Left hindlimb (tissue), 1 donor: Measurements from ENCODE around the gene DOCK7.
"Not testable (repeated sequence)": the region's sequence is repeated elsewhere in the genome, so short reads cannot be mapped to it uniquely, and the experiment has no call there.

Experiments used
- DNase-seq: peaks from one replicate; pipeline ENCODE4 v3.0.0-alpha.2; 2018

The DOCK7 gene

DNA sequence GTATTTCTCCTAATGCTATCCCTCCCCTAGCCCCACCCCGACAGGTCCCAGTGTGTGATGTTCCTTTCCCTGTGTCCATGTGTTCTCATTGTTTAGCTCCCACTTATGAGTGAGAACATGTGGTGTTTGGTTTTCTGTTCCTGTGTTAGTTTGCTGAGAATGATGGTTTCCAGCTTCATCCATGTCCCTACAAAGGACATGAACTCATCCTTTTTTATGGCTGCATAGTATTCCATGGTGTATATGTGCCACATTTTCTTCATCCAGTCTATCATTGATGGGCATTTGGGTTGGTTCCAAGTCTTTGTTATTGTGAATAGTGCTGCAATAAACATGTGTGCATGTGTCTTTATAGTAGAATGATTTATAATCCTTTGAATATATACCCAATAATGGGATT lies 77.6 kb downstream of the DOCK7 start:
- not testable (repeated sequence) for DNase-seq

DNA sequence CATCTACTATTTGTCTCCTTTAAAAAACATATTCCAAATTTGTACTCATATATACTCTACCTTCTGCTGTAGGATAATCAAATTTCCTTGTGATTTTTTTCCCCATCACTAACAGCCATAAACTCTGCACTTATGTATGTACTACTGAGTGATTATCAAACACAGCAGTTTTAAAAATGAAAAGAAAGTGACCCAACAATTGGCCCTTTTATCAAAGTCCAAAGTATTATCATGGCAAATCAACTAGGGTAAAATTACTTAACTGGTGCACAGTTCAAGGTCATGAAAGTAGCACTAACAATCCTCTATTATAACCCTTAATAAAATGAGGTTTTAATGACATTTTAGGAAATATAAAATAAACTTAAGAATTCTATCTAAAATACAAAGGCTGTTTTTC lies 79.3 kb downstream of the DOCK7 start:
- no peak for DNase-seq

DNA sequence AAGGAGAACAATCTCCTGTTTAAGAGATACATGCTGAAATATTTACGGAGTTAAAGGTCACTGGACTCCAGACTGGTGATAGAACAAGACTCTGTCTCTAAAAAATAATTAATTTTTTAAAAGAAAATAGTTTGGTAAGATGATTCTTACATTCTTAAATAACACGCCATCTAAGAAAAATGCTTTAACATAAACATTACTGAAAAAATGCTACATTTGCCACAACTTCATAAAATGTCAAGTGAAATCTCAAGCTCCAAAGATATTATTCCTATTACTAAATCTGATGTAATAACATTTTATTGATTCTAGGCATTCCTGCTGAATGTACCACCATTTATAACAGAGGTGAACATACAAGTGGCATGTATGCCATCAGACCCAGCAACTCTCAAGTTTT lies 86.7 kb downstream of the DOCK7 start:
- DNase-seq: no peak

DNA sequence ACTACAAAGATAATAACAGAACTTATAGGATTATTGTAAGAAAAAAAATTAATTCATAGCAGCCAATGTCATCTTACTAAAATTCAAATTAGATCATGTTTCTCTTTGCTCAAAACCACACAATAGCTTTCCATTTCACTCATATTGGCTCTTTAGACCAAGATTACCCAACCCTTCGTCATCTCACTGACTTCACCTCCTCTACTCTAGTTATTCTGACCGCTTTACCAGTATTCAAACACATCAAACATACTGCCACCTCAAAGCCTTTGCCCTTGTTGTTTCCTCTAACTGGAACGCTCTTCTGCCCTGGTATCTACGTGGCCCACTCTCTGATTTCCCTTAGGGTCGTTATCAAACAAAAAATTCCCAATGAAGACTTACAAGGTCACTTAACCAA lies 89.1 kb downstream of the DOCK7 start:
- DNase-seq: no peak

DNA sequence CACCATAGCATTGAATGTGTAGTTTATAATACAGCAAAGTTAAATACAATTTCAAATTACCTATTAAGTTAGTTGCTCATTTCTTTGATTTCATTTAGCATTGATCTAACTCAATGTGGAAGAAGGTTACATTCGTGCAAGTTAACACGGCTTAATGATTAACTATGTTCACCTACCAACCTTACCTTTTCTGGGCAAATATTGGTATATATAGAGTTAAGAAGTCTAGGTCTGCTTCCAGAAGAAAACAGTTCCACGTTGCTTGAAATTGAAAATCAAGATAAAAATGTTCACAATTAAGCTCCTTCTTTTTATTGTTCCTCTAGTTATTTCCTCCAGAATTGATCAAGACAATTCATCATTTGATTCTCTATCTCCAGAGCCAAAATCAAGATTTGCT lies 90.9 kb downstream of the DOCK7 start, which contains the start of gene ANGPTL3:
TSS of gene ANGPTL3 (plus strand) at position 240 of the 400 bp plus-strand sequence. CDS start at position 287, 47 bp downstream.
- DNase-seq: no peak

DNA sequence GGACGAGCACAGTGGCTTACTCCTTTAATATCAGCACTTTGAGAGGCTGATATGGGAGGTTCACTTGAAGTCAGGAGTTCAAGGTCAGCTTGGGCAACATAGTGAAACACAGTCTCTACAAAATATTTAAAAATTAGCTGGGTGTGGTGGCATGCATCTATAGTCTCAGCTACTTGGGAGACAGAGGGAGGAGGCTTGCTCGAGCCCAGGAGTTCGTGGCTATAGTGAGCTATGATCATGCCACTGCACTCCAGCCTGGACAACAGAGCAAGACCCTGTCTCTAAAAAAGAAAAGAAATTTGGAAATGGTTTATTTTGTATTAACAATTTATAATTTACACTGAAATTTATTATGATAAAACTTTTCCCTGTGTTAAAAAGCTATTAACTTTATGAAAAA lies 92.5 kb downstream of the DOCK7 start:
- DNase-seq: no peak

DNA sequence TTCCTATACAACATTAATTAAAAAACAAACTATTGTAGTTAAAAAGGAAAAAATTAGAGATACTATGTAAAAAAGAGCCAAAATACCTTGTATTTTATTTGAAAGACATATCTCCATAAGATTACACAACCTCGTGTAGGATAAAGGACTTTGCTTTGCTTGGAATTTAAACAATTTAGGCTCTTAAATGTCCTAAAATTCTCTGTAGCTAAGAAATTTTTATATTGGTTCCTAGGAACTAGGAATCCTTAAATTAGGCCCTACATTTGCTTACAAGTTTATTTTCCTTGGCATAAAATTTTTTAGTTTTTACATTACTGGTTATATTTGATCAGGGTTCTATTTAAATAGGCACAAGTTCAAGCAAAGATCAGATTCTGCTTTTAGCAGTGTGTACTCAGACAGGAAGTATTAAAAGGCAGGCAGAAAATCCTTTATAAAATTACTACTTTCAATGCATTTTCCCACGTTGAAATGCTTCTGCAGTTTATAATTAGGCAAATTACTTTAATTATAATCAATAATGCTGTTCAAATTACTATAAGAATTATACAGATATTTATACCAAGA lies 94.3 kb downstream of the DOCK7 start:
- no peak for DNase-seq

DNA sequence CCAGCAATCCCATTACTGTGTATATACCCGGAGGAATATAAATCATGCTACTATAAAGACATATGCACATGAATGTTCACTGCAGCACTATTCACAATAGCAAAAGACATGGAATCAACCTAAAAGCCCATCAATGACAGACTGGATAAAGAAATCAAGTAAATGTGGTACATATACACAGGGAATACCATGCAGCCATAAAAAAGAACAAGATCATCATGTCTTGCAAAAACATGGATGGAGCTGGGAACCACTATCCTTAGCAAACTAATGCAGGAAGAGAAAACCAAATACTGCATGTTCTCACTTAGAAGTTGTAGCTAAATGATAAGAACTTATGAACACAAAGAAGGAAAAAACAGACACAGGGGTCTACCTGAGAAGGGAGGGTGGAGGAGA lies 97.2 kb downstream of the DOCK7 start:
- no peak for DNase-seq

DNA sequence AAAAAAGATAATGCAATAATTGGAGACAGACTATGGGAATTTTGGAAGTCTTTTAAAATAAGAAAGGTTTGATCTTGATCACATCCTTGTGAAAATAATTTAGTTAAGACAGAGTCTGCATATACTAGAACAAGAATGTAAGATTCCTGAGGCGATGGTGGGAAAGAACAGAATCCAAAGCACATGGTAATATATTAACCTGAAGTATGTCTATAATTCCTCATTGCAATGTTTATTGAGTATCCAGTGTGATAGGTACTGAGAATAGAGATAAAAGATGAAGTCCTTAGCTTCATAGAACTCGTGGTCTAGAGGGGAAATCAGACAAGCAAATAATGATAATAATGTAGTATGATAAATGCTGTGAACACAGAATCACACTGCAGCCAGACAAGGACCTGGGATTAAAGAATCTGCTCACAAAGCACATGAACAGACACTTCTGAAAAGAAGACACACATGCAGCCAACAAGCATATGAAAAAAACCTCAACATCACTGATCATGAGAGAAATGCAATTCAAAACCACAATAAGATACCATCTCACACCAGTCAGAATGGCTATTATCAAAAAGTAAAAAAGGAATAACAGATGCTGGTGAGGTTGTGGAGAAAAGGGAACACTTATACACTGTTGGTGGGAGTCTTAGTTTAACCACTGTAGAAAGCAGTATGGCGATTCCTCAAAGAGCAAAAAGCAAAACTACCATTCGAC lies 97.8 kb downstream of the DOCK7 start:
- DNase-seq: no peak

DNA sequence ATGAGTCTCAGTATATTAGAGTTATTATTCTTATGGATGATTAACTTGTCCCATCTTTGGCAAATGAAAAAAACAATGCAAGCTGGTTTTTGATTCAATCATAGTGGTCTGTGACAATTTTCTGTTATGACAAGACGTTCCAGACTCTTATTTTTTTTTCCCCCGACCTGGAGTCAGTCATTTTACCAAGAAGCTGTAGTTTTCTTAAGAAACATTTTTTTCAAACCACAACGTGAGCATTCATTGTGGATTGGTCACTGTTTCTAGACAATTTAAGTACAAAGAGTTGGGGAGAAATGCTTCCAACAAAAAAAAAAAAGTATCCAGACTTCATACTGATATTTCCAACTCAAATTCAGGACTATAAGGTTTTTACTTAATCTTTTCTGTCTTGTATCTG lies 98.9 kb downstream of the DOCK7 start:
- no peak for DNase-seq

DNA sequence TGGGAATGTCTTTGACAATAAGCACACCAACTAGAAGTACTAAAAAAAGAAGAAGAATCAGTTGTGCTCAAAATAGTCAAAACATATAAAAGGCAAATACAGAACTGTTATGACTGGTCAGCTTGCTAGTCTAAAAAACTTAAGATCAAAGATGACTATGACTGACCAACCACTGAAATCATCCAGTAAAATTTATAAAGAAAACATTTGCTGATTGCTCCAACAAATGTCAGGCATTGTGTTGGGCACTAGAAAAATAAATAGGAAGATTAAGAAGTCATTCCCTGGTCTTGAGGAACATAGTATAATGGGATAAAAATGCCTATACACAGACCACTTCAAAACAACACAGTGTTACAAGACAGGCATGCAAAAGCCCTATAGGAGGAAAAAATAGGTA lies 100.2 kb downstream of the DOCK7 start:
- DNase-seq: no peak

DNA sequence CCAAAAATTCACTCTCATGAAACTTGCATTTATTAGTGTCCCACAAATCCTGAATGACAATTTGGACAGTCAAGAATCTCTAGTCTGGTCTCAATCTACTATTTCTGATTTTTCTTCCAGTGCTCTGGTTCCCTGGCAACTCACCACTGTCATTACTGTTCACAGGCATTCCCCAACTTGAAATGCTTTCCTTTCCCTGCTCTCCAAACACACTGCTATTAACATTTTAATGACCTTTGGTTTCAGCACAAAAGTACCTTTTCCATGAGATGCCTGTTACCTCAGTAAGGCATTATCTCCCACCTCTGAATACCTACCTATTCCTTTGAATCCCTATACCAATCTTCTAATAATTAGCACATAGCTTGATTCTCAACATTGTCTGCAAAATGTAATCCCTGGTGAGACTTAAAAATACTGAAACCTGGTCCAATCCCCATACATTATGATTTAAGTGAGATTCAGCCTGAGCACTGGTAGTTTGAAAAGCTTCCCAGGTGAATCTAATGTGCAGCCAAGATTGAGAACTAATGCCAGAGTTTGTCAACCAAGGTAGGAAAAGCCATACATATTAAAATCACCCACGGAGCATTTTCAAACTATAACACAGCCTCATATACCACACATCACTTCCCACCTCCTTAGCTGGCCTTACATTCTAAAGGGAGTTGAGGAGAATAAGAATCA lies 102.6 kb downstream of the DOCK7 start:
- DNase-seq: no peak

DNA sequence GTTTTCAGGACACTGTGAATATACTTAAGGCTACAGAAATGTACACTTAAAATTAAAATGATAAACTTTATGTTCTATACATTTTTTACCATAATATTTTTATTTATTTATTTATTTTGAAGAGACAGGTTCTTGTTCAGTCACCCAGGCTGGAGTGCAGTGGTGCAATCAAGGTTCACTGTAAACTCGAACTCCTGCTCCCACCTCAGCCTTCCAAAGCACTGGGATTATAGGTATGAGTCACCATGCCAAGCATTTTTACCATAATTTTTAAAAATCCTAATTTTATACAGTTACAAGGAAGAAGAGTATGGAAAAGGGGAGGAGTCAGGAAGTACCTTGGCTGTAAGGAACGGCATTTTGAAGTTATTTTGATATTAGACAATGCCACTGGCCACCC lies 114.5 kb downstream of the DOCK7 start:
- DNase-seq: no peak

DNA sequence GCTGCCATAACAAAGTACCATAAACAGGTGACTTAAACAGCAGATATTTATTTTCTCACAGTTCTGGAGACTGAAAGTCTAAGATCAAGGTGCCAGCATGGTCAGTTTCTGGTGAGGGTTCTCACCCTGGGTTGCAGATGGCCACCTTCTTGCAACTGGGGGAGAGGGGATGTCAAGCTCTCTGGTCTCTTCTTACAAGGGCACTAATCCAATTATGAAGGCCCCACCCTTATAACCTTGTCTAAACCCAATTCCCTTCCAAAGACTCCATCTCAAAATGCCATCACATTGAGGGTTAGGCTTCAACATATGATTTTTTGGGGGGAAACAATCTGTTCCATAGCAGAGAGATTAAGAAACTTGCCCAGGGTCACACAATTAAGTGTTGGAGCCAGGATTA lies 115.7 kb downstream of the DOCK7 start:
- no peak for DNase-seq

DNA sequence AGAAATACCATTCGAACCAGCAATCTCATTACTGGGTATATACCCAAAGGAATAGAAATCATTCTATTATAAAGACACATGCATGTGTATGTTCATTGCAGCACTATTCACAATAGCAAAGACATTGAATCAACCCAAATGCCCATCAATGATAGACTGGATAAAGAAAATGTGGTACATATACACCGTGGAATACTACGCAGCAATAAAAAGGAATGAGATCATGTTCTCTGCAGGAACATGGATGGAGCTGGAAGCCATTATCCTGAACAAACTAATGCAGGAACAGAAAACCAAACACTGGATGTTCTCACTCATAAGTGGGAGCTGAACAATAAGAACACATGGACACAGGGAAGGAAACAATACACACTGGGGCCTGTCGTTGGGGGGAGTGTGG lies 116.7 kb downstream of the DOCK7 start:
- DNase-seq: not testable (repeated sequence)

DNA sequence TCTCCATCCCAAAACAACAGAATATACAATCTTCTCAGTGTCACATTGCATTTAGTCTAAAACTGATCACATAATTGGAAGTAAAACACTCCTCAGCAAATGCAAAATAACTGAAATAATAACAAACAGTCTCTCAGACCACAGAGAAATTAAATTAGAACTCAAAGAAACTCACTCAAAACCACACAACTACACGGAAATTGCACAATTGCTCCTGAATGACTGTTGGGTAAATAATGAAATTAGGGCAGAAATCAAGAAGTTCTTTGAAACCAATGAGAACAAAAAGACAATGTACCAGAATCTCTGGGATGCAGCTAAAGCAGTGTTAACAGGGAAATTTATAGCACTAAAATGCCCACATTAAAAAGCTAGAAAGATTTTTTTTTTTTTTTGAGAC lies 120.3 kb downstream of the DOCK7 start:
- not testable (repeated sequence) for DNase-seq

DNA sequence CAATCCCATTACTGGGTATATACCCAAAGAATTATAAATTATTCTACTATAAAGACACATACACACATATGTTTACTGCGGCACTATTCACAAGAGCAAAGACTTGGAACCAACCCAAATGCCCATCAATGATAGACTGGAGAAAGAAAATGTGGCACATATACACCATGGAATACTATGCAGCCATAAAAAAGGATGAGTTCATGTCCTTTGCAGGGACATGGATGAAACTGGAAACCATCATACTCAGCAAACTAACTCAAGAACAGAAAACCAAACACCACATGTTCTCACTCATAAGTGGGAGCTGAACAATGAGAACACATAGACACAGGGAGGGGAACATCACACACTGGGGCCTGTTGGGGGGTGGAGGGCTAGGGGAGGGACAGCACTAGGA lies 121.0 kb downstream of the DOCK7 start:
- DNase-seq: not testable (repeated sequence)

DNA sequence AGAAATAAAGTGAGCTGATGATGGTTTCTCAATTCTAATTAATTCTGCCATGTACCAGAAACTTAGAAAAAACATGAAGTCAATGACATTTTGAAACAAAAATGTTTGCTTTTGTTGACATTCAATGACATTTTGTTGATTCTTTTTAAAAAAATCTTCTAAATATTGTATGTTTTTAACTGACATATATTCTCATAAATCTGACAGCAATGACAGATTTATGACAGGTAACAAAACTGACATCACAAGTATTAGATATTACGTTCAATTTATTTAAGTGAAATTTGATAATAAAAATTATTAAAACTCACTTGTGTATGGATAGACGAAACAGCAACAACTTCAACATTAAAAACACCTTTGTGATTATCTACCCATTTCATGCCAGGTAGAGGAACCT lies 126.9 kb downstream of the DOCK7 start:
- DNase-seq: no peak

DNA sequence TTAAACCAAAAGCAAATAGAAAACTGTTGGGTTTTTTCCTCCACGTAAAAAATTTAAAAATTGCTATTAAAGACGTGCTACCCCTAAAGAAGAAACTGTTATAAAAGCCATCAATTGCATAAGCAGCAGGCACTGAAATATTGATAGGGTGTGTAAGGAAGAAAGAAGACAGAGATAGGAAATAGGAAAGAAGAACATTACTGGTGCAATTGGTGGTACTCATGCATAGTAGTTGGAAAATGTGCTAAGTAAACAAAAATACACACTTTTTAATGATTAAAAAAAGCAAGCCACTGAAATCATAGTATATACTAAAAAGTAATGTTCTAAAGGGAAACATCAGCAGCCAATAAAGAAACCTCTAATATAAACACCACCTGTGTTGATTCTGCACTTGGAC lies 143.6 kb downstream of the DOCK7 start:
- DNase-seq: no peak

DNA sequence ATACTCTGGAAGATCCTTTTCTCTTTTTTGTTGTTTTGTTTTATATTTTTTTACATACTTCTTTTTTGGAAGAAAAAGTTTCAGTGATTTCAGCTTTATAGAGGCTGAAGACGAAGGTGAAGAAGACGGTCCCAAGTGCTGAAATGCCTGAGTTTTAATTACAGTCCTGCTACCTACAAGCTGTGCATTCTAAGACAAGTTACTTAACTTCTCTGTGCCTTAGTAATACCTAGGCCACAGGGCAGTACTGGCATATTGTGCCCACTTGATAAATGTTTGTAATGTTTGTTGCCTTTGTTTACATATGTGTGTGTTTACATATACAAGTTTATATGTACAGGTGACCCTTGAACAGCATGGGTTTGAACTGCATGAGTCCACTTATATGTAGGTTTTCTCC lies 147.1 kb downstream of the DOCK7 start:
- no peak for DNase-seq

DNA sequence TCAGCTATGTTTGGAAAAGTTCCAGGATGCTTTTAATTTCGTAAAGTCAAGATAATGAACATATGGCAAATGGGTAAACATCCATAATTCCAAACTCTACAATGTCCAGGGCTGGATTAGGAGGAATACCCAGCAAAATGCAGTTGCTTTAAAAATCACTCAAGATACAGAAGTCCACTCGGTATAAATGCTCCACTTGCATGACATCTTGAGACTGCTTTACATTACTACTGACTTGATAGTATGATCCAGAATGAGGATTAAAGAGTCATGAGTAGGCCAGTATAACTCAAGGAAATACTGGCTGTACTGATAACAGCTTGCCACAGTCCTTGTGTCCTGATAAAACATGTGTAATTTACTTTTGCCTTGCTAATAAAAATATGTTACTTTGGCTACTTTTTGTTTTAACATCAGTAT lies 149.1 kb downstream of the DOCK7 start:
- no peak for DNase-seq

DNA sequence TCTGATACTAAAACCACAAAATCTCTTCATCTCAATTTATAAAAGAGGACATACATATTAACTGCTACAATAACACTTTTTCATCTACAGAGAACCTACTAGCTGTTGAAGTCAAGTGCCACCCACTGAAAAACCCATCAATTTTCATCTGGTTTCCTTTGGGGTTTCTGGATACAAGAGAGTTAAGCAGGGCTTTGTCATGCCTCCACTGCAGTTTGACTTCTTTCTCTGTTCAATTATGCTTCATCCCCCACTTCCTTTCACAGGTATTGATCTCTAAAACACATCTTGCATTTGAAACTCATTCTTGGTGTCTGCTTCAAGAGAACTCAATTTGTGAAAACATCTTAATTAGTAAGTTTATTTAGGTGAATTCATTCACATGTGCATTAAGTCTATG lies 151.3 kb downstream of the DOCK7 start:
- no peak for DNase-seq

DNA sequence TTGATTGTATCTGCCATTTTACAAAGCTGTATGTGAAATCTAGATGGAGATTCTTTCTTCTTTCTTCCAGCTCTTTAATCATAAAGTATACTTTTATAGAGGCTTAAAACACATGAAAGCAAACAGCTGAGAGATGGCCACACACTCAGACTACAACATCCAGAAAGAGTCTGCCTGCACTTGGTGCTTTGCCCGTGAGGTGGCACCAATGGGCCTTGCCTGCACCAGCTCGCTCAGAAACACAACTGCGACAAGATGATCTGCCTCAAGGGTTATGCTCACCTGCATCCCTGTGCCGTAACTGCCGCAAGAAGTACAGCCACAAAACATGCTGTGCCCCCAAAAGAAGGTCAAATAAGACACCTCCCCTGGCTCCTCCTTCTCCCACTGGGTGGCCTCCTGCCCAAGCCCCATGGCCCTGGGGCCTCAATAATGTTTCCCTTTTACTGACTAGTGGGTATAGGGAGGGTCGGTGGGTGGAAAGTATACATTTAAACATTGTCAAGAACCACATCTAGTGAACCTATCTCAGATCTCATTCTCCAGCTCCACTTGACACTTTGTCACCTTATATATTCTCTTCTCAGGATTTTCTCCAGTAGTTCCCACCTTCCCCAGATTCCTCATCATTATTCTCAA lies 157.6 kb downstream of the DOCK7 start:
- peak; percentile 31 for DNase-seq

DNA sequence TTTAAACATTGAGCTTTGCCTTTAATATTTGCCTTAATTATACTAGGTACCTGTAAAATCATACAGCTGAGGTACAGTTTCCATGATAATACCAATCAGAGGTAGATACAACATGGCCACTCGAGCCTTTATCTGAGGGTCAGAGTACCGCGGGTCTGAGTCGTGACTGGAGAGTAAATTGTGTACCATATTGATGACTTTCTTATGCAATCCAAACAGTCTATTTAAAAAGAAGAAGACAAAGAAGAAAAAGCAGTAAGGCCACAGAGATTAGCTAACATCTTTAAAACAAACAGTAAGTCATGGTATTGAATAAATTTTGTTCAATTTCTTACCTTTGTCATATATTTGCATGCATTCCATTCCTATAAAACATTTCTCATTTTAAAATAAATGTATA lies 159.0 kb downstream of the DOCK7 start:
- DNase-seq: no peak
